ENCODE data around the gene HPN. TPM values are rescaled to one million over a fixed set of nuclear protein-coding genes. Genes with fewer than 3 reads are reported as not detected.

The HPN gene
- total RNA-seq, 1 donor from 2014 or later: 0.30 TPM

- H3K4me1 Mint-ChIP-seq: peaks cover 8% of the 10 kb centered on the region
Observed at GRCh38 chr19:35052599-35053190, 11.2 kb downstream of the HPN start.

DNA sequence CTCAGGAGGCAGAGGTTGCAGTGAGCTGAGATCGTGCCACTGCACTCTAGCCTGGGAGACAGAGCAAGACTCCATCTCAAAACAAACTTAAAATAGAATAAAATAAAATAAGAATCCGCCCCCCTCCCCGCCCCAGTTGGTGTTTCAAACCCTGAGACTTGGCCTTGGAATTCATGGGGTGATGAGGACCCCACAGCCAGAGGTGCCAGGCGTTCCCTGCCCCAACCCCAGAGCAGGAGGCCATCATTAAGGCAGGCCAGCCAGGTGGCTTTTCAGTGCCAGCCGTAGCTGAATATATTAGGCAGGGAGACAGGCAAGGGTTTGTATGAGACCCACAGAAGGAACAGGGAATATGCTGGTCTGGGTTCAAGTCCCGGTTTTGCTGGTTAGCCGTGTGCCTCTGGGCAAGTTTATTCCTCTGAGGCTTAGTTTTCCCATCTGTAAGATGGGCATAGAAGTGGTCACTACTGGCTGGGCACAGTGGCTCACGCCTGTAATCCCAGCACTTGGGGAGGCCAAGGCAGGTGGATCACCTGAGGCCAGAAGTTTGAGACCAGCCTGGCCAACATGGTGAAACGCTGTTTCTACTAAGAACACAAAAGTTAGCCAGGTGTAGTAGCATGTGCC is 12.3 kb downstream of the HPN start:
- Mint-ChIP-seq H3K27ac (no peak overlapping the region), H3K4me3 (no peak overlapping the region), H3K36me3 (no peaks in the 10 kb centered on the region), H3K4me1 (peaks cover 6% of the 10 kb centered on the region), H3K9me3 (no peaks in the 10 kb centered on the region), H3K27me3 (ENCODE audit: insufficient read depth, low read depth) (peaks cover 11% of the 10 kb centered on the region)
- H3K4me1 ChIP-seq: peaks cover 11% of the 10 kb centered on the region
- no peak overlapping the region for H3K9ac ChIP-seq
- no peaks in the 10 kb centered on the region for H3K36me3 ChIP-seq
- H3K9me3 ChIP-seq (ENCODE audit: low read depth): no peaks in the 10 kb centered on the region
- TF ChIP-seq CTCF (IDR thresholded peaks at IDR 0.05) (no peak), EZH2phosphoT487 (IDR thresholded peaks at IDR 0.05) (no peak), EZH2 (IDR thresholded peaks at IDR 0.05) (no peak)
- H3K4me2 ChIP-seq: no peak overlapping the region
- DNase-seq (ENCODE audit: low spot score): no peak
- no peak overlapping the region for H3K4me3 ChIP-seq
- H3K27me3 ChIP-seq: no peaks in the 10 kb centered on the region
- H3K79me2 ChIP-seq (ENCODE audit: low read depth): no peaks in the 10 kb centered on the region
- no peaks in the 10 kb centered on the region for H4K20me1 ChIP-seq (ENCODE audit: low read depth)
- no peak overlapping the region for H3K27ac ChIP-seq
- no peak overlapping the region for H2AFZ ChIP-seq (replicated peaks)
- H3F3A ChIP-seq (ENCODE audit: low read depth): peaks cover 9% of the 10 kb centered on the region

More at GRCh38 chr19:35052599-35053190, 11.2 kb downstream of the HPN start:
- H4K20me1 ChIP-seq (ENCODE audit: low read depth): no peaks in the 10 kb centered on the region
- Mint-ChIP-seq H3K36me3 (no peaks in the 10 kb centered on the region), H3K9me3 (no peaks in the 10 kb centered on the region), H3K27ac (no peak overlapping the region), H3K27me3 (ENCODE audit: insufficient read depth, low read depth) (peaks cover 11% of the 10 kb centered on the region), H3K4me3 (no peak overlapping the region)
- H3K27me3 ChIP-seq: no peaks in the 10 kb centered on the region
- H3K4me2 ChIP-seq: no peak overlapping the region
- H3K36me3 ChIP-seq: no peaks in the 10 kb centered on the region
- H3F3A ChIP-seq (ENCODE audit: low read depth): peaks cover 9% of the 10 kb centered on the region
- H3K4me3 ChIP-seq: no peak overlapping the region
- no peak for DNase-seq (ENCODE audit: low spot score)
- H2AFZ ChIP-seq (replicated peaks): no peak overlapping the region
- no peaks in the 10 kb centered on the region for H3K9me3 ChIP-seq (ENCODE audit: low read depth)
- no peak overlapping the region for H3K27ac ChIP-seq
- peaks cover 11% of the 10 kb centered on the region for H3K4me1 ChIP-seq
- no peak for TF ChIP-seq EZH2 (IDR thresholded peaks at IDR 0.05)
- no peak for TF ChIP-seq CTCF (IDR thresholded peaks at IDR 0.05)
- TF ChIP-seq EZH2phosphoT487 (IDR thresholded peaks at IDR 0.05): no peak
- no peaks in the 10 kb centered on the region for H3K79me2 ChIP-seq (ENCODE audit: low read depth)
- no peak overlapping the region for H3K9ac ChIP-seq

- H3K4me3 Mint-ChIP-seq: no peak overlapping the region
- no peak overlapping the region for H3K4me3 ChIP-seq
- H3K36me3 ChIP-seq: no peaks in the 10 kb centered on the region
- H3K27ac Mint-ChIP-seq: no peak overlapping the region
- H3K27ac ChIP-seq: no peak overlapping the region
- DNase-seq (ENCODE audit: low spot score): no peak
- H2AFZ ChIP-seq (replicated peaks): no peak overlapping the region
- no peaks in the 10 kb centered on the region for H3K79me2 ChIP-seq (ENCODE audit: low read depth)
- H3K4me1 ChIP-seq: peaks cover 6% of the 10 kb centered on the region
- no peaks in the 10 kb centered on the region for H4K20me1 ChIP-seq (ENCODE audit: low read depth)
- peaks cover 11% of the 10 kb centered on the region for H3K27me3 Mint-ChIP-seq (ENCODE audit: insufficient read depth, low read depth)
- no peak for TF ChIP-seq EZH2phosphoT487 (IDR thresholded peaks at IDR 0.05)
- TF ChIP-seq EZH2 (IDR thresholded peaks at IDR 0.05): no peak
- no peak for TF ChIP-seq CTCF (IDR thresholded peaks at IDR 0.05)
- H3K4me2 ChIP-seq: no peak overlapping the region
- no peaks in the 10 kb centered on the region for H3K9me3 Mint-ChIP-seq
- peaks cover 5% of the 10 kb centered on the region for H3K4me1 Mint-ChIP-seq
- no peaks in the 10 kb centered on the region for H3K9me3 ChIP-seq (ENCODE audit: low read depth)
- H3K27me3 ChIP-seq: no peaks in the 10 kb centered on the region
- peaks cover 9% of the 10 kb centered on the region for H3F3A ChIP-seq (ENCODE audit: low read depth)
- H3K9ac ChIP-seq: no peak overlapping the region
- H3K36me3 Mint-ChIP-seq: no peaks in the 10 kb centered on the region
Observed at GRCh38 chr19:35054626-35055025, 13.1 kb downstream of the HPN start.

All from neural progenitor cell (in vitro differentiated cells).